ENCODE data around the gene FHOD3.
A peak's percentile ranks its signal among the peaks of the same experiment; 100 is the strongest.

Gene FHOD3

GRCh38 chr18:36568487-36568886 is 271.0 kb downstream of the FHOD3 start:
- DNase-seq: no peak

GRCh38 chr18:36572135-36572856 is 274.8 kb downstream of the FHOD3 start:
- DNase-seq: peak; percentile 45

- DNase-seq: no peak
Measured at GRCh38 chr18:36576339-36576738, 278.8 kb downstream of the FHOD3 start.

- DNase-seq: no peak
Measured at GRCh38 chr18:36578871-36579710, 281.6 kb downstream of the FHOD3 start.

- DNase-seq: no peak
Measured at GRCh38 chr18:36580266-36580665, 282.8 kb downstream of the FHOD3 start.

- DNase-seq: no peak
Measured at GRCh38 chr18:36580874-36581750, 283.6 kb downstream of the FHOD3 start.

- no peak for DNase-seq
Measured at GRCh38 chr18:36582988-36583745, 285.7 kb downstream of the FHOD3 start.

- no peak for DNase-seq
Measured at GRCh38 chr18:36589857-36590543, 292.5 kb downstream of the FHOD3 start.

DNA sequence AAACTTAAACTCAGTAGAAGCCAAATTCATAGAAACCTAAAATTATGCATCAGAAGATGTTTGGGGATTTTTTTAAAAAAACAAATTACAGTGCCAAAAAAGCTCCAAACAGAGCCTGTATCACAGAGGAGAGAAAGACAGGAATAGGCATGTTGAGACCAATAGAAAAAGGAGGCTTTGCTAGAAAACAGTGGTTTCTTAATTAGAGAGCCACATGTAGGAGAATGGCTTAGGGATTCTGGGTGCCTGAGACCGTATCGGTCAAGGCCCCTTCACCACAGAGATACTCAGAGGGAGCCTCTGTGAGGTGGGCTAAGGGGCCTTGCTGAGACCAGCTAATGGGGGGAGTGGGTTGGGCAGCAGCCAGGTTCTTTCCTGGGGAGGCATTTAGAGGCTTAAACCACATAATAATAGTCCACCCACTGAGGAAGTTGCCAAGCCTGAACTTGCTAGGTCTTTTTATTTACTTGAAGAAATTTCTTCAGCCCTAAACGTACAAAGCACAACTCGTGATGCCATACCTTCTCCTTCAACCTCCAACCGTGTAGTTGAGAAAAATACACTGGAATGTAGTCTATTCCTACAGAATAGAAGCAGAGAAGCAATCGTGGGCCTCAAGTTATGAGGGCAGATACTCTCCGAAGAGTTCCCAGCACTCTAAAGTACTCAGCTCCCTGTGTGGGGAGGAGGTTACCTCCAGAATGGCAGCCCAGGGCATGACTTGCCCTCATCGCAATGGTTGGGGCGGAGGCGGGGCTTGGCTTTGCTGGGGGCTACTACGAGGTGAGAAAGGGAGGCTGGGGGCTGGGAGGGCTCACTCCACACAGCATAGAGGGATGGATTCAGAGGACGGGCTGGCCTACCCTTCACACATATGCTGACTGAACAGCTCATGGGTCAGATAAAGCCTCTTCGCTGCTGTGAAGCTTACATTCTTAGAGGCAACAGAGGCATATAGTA is 293.4 kb downstream of the FHOD3 start:
- no peak for DNase-seq

- no peak for DNase-seq
Measured at GRCh38 chr18:36592282-36592681, 294.8 kb downstream of the FHOD3 start.

DNA sequence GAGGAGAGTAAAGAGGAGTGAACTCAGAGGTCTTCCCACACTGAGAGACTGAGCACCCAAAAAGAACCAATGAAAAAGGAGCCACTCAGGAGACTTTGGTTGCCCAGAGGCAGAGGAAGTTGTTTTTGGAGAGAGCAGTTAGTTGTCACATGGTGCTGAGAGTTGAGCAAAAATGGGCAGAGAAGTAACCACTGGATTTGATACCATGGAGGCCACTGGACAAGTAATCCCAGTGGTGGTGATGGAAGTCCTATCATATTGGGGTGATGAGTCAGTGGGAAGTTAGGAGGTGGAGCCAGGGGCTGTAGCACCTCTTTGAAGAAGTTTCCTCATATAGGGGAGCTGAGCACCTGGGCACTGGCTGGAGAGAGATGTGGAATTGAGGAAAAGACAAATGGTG is 295.5 kb downstream of the FHOD3 start:
- DNase-seq: no peak

- DNase-seq: no peak
Measured at GRCh38 chr18:36593641-36594040, 296.1 kb downstream of the FHOD3 start.

DNA sequence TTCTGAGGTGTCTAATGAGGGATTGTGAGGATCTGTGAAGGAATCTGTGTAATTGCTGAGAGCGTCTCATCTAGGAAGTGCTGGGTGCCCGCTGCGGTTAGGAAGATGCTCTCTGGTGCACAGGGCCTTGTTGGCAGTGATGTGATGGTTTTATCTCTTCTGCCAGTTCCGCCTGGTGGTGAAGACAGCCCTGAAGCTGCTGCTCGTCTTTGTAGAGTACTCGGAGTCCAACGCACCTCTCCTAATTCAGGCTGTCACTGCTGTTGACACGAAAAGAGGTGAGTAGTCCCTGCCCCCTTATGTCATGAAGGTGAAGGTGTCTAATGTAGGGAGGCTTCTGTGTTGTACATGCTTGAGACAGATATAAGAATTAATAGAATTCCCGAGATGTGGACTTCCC is 297.1 kb downstream of the FHOD3 start:
- DNase-seq: no peak

GRCh38 chr18:36595046-36595817 is 297.7 kb downstream of the FHOD3 start:
- no peak for DNase-seq

GRCh38 chr18:36595818-36596215 is 298.3 kb downstream of the FHOD3 start:
- DNase-seq: no peak

- no peak for DNase-seq
Measured at GRCh38 chr18:36597636-36598035, 300.1 kb downstream of the FHOD3 start.

DNA sequence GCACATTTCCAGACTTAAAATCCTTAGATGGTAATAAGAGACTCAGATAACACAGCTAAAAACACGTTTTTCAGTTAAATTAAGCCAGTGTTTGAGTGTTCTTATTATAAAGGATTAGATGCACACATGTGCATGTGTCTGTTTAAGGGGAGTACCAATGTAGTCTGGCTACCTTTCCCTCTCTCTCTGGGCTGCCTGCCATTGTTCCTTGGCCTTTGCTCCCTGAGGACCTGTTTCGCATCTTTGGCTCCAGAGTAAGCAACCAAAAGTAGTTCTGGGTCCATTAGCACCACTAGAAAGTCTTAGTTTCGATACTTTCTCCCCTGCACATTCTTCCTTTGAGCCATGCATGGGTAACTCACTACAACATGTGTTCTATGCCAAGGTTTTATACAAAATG is 303.0 kb downstream of the FHOD3 start:
- no peak for DNase-seq

- no peak for DNase-seq
Measured at GRCh38 chr18:36601316-36601715, 303.8 kb downstream of the FHOD3 start.

- no peak for DNase-seq
Measured at GRCh38 chr18:36602071-36602470, 304.6 kb downstream of the FHOD3 start.

DNA sequence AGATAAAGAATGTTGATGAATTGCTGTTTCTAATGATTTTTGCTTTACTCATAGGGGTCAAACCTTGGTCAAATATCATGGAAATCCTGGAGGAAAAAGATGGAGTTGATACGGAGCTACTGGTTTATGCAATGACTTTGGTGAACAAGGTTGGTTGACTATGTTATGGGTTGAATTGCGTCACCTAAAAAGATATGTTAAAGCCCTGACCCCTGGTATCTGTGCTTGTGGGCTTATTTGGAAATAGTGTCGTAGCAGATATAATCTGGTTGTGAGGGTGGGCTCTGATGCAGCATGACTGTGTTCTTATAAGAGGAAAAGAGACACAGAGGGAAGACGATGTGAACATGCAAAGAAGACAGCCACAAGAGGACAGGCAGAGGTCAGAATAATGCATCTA is 305.1 kb downstream of the FHOD3 start:
- DNase-seq: no peak
